MM.1S (cell line): ENCODE data around the gene TRMT44.

Experiments
- DNase-seq: peaks from one replicate; pipeline ENCODE4 v3.0.0-alpha.2; 2015
- H2AFZ ChIP-seq: fragments of 300-600 bp; sonication (generic); 2 replicates; pipeline ENCODE4 v1.6.0; 2016; ENCODE audit warnings: antibody characterized with exemption, low read length
- H3F3A ChIP-seq: fragments of 300-600 bp; sonication (generic); 2 replicates; pipeline ENCODE4 v1.6.1; 2016; ENCODE audit warnings: mild to moderate bottlenecking, antibody characterized with exemption, low read length, moderate library complexity, mixed read lengths; ENCODE audit not compliant: insufficient read depth
- H3K27ac ChIP-seq: fragments of 300-600 bp; sonication (generic); 2 replicates; pipeline ENCODE4 v1.5.1; 2016; ENCODE audit warnings: mild to moderate bottlenecking, low read length
- H3K27me3 ChIP-seq: fragments of 300-600 bp; sonication (generic); replicated peaks from 2 replicates; pipeline ENCODE4 v1.6.0; 2016; ENCODE audit warnings: low read length; ENCODE audit not compliant: insufficient read depth
- H3K36me3 ChIP-seq: fragments of 300-600 bp; sonication (generic); replicated peaks from 2 replicates; pipeline ENCODE4 v1.6.1; 2016; ENCODE audit warnings: mild to moderate bottlenecking, low read length, mixed read lengths; ENCODE audit not compliant: insufficient read depth
- H3K4me1 ChIP-seq: fragments of 300-600 bp; sonication (generic); 2 replicates; pipeline ENCODE4 v1.6.1; 2016; ENCODE audit warnings: low read length, mixed read lengths
- H3K4me2 ChIP-seq: fragments of 300-600 bp; sonication (generic); 2 replicates; pipeline ENCODE4 v1.6.0; 2016; ENCODE audit warnings: low read depth, low read length
- H3K4me3 ChIP-seq: fragments of 300-600 bp; sonication (generic); 2 replicates; pipeline ENCODE4 v1.5.1; 2016; ENCODE audit warnings: low read length, mixed read lengths
- H3K79me2 ChIP-seq: fragments of 300-600 bp; sonication (generic); 2 replicates; pipeline ENCODE4 v1.6.1; 2016; ENCODE audit warnings: mixed run types, low read length, mixed read lengths
- H3K9ac ChIP-seq: fragments of 300-600 bp; sonication (generic); 2 replicates; pipeline ENCODE4 v1.6.1; 2016; ENCODE audit warnings: low read length, mixed read lengths
- H3K9me2 ChIP-seq: fragments of 300-600 bp; sonication (generic); replicated peaks from 2 replicates; pipeline ENCODE4 v1.6.1; 2016; ENCODE audit warnings: mild to moderate bottlenecking, low read length, mixed read lengths; ENCODE audit not compliant: insufficient read depth
- H3K9me3 ChIP-seq: fragments of 300-600 bp; sonication (generic); replicated peaks from 2 replicates; pipeline ENCODE4 v1.6.1; 2016; ENCODE audit warnings: mild to moderate bottlenecking, low read length, mixed read lengths; ENCODE audit not compliant: insufficient read depth
- H4K20me1 ChIP-seq: fragments of 300-600 bp; sonication (generic); 2 replicates; pipeline ENCODE4 v1.6.1; 2016; ENCODE audit warnings: mild to moderate bottlenecking, low read length, moderate library complexity, mixed read lengths; ENCODE audit not compliant: insufficient read depth
- EZH2 ChIP-seq: fragments of 300-600 bp; sonication (generic); optimal IDR thresholded peaks from 2 replicates; pipeline ENCODE3; 2017; ENCODE audit warnings: low read depth, mild to moderate bottlenecking, antibody characterized with exemption, low read length, mixed read lengths
- EZH2phosphoT487 ChIP-seq: fragments of 300-600 bp; sonication (generic); IDR thresholded peaks from 2 replicates; pipeline ENCODE4 v1.6.1; 2018; ENCODE audit warnings: antibody characterized with exemption, low read length
- TF ChIP-seq, protein P1 (sequence below): fragments of 300-600 bp; sonication (generic); IDR thresholded peaks from 2 replicates; pipeline ENCODE4 v1.5.1; 2016; ENCODE audit warnings: antibody characterized with exemption, low read length, mixed read lengths

Gene TRMT44

DNA sequence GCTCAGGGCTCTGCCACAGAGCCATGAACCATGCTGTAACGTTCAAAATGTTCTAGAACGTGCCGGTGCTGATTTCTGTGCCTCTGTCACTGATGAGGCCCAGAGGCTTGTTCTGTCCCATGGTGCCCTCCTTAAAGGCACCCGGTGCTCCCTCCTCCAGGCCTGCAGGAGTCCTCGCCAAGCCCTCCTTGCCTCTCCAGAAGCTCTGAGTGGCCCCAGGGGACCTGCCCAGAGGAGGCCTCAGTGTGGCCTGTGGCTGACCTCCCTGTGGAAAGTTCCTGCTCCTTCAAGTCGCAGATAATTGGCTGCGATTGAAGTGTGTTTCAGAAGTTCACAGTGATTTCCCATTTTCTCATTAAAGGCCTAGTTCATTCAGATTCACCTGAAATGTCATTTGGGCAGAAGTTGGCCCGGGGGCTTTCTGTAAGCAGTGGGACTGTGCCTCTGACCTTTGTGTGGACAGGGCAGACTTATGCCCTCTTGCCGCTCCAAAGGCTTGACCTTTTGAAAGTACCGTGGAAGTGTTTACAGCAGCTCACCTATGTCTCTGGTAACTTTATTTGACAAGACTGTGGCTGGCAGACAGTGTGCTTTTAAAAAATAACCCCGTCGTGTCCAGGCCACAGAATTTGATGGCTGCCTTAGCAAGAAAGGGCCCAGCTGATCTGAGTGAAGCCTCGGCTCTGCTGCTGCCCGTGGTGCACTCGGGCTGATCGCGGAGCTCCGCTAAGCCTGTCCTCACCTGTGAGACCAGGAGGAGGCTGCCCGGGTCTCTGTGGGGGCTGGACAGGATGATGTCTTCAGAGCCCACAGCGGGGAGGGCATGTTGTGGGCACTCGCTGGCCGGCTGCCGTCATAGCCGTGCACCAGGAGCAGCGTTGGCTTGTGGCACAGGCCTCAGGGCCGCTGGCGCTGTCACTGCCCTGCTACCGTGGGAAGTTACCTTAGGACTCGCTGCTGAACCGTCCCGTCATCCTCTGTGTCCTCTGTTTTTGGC, 25.3 kb downstream of the TRMT44 start:
- no peaks in the 10 kb centered on the region for H3F3A ChIP-seq
- H3K4me3 ChIP-seq: no peak overlapping the region
- H2AFZ ChIP-seq: no peak overlapping the region
- no peak overlapping the region for H3K4me2 ChIP-seq
- H3K4me1 ChIP-seq: no peaks in the 10 kb centered on the region
- H3K79me2 ChIP-seq: no peaks in the 10 kb centered on the region
- DNase-seq: no peak
- H3K27me3 ChIP-seq: no peaks in the 10 kb centered on the region
- no peaks in the 10 kb centered on the region for H3K36me3 ChIP-seq
- no peaks in the 10 kb centered on the region for H3K9me3 ChIP-seq
- no peaks in the 10 kb centered on the region for H4K20me1 ChIP-seq
- no peak overlapping the region for H3K27ac ChIP-seq
- no peaks in the 10 kb centered on the region for H3K9me2 ChIP-seq
- TF ChIP-seq EZH2phosphoT487: no peak
- TF ChIP-seq, protein P1, sequence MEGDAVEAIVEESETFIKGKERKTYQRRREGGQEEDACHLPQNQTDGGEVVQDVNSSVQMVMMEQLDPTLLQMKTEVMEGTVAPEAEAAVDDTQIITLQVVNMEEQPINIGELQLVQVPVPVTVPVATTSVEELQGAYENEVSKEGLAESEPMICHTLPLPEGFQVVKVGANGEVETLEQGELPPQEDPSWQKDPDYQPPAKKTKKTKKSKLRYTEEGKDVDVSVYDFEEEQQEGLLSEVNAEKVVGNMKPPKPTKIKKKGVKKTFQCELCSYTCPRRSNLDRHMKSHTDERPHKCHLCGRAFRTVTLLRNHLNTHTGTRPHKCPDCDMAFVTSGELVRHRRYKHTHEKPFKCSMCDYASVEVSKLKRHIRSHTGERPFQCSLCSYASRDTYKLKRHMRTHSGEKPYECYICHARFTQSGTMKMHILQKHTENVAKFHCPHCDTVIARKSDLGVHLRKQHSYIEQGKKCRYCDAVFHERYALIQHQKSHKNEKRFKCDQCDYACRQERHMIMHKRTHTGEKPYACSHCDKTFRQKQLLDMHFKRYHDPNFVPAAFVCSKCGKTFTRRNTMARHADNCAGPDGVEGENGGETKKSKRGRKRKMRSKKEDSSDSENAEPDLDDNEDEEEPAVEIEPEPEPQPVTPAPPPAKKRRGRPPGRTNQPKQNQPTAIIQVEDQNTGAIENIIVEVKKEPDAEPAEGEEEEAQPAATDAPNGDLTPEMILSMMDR: no peak
- no peak for TF ChIP-seq EZH2
- no peak overlapping the region for H3K9ac ChIP-seq

DNA sequence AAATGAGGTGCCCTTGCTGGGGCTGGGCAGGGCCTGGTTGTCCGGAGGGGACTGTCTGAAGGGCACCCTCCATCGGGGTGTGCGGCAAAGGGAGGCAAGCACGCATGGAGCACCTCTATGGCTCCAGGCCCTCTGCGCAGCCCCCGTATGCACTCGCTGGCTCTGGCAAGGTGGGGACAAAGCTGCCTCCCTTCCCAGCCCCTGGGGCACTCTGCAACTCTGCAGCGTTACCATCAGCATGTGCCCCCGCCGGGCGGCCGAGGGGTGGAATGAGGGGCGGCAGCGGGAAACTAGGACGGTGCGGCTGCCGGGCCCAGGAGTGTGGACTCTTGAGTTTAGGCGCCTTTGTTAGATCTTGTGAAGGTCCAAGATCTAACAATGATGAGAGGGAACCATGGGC, 26.4 kb downstream of the TRMT44 start:
- no peak for DNase-seq
- no peaks in the 10 kb centered on the region for H3K27me3 ChIP-seq
- no peaks in the 10 kb centered on the region for H3K36me3 ChIP-seq
- H3F3A ChIP-seq: no peaks in the 10 kb centered on the region
- no peak overlapping the region for H2AFZ ChIP-seq
- no peaks in the 10 kb centered on the region for H4K20me1 ChIP-seq
- no peak overlapping the region for H3K4me3 ChIP-seq
- no peak overlapping the region for H3K27ac ChIP-seq
- H3K4me2 ChIP-seq: no peak overlapping the region
- no peaks in the 10 kb centered on the region for H3K9me3 ChIP-seq
- no peaks in the 10 kb centered on the region for H3K4me1 ChIP-seq
- no peak overlapping the region for H3K9ac ChIP-seq
- TF ChIP-seq EZH2: no peak
- no peak for TF ChIP-seq EZH2phosphoT487
- TF ChIP-seq, protein P1: no peak
- H3K9me2 ChIP-seq: no peaks in the 10 kb centered on the region
- no peaks in the 10 kb centered on the region for H3K79me2 ChIP-seq

DNA sequence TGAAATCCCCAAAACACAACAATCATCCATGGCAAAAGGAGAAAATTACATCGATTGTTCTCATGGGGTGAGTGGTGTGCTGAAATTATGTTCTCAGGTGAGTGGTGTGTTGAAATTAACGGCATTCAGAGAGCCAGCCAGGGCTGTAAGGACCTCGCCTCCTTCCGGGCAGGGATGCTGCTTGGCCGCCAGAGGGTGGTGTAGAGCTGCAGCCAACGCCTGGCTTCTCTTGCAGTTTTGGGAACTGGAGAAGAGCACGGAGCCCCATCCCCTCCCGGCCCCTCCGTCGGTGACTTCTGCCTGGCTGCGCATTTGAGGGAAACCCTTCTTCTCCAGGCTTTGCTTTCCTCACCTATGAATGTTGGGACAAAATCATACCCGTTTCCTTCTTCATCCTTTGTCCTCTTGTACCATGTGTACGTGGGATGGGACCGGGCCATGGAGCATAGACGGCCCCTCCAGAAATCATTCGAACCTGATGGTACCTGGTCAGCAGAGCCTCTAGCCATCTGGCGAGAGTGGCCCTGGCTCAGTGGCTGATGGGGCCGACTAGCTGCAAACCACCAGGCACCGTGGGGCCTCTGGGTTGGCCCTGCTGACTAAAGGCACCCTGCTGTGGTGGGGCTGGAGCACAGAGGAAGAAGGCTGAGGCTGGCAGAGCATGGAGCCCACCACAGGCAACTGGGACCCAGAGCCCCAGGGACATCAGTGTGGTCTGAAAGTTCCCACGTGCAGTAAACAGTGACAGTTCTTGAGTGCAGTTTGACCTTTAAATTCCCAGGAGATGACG, 28.4 kb downstream of the TRMT44 start:
- no peaks in the 10 kb centered on the region for H3K79me2 ChIP-seq
- H3K4me1 ChIP-seq: no peaks in the 10 kb centered on the region
- no peak overlapping the region for H3K4me2 ChIP-seq
- H3K4me3 ChIP-seq: no peak overlapping the region
- H3K9me3 ChIP-seq: no peaks in the 10 kb centered on the region
- no peak overlapping the region for H3K27ac ChIP-seq
- no peak overlapping the region for H2AFZ ChIP-seq
- no peaks in the 10 kb centered on the region for H3K27me3 ChIP-seq
- DNase-seq: peak; percentile 42
- no peak overlapping the region for H3K9ac ChIP-seq
- H3K9me2 ChIP-seq: no peaks in the 10 kb centered on the region
- H4K20me1 ChIP-seq: no peaks in the 10 kb centered on the region
- H3K36me3 ChIP-seq: no peaks in the 10 kb centered on the region
- TF ChIP-seq EZH2phosphoT487: no peak
- no peak for TF ChIP-seq EZH2
- TF ChIP-seq, protein P1: peak; percentile 88
- no peaks in the 10 kb centered on the region for H3F3A ChIP-seq
